HG03558 (cell line): ENCODE results near the gene ZMYM1.

Experiments
- ATAC-seq: cut with Tn5 transposase; IDR thresholded peaks from one replicate; pipeline ENCODE4 v1.9.1; 2021; ENCODE audit warnings: moderate number of reproducible peaks; ENCODE audit not compliant: unreplicated experiment; ENCODE audit errors: extremely low read depth

Gene ZMYM1

DNA sequence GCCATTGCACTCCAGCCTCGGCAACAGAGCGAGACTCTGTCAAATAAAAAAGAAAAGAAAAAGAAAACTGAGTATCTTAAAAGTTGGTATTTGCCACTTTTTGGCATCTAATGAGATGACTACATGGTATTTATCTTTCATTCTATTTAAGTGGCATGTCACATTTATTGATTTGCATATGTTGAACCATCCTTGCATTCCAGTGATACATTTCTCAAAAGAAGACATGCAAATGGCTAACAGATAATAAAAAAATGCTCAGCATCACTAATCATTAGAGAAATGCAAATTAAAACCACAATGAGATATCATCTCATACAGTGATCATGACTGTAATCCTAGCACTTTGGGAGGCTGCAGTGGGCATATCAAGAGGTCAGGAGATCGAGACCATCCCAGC lies 85.7 kb downstream of the ZMYM1 start:
- ATAC-seq: no peak
